HL-60 (cell line): ENCODE measurements around the gene FCF1.

ENCODE experiments used
- GABPA ChIP-seq: IDR thresholded peaks from 2 replicates; pipeline ENCODE4 v1.6.1; 2012; ENCODE audit warnings: low read depth
- POLR2AphosphoS5 ChIP-seq: IDR thresholded peaks from 2 replicates; pipeline ENCODE4 v1.6.1; 2012; ENCODE audit warnings: low read depth
- SPI1 ChIP-seq: IDR thresholded peaks from 2 replicates; pipeline ENCODE4 v1.6.1; 2012; ENCODE audit warnings: low read depth, mild to moderate bottlenecking, borderline replicate concordance
- TF ChIP-seq, protein P1 (sequence below): IDR thresholded peaks from one replicate; pipeline ENCODE4 v1.5.1; 2011; ENCODE audit warnings: low read length, control low read depth, inconsistent platforms; ENCODE audit not compliant: insufficient read depth
- TF ChIP-seq, protein P2 (sequence below): IDR thresholded peaks from 2 replicates; pipeline ENCODE4 v1.6.1; 2012; ENCODE audit warnings: low read depth; ENCODE audit not compliant: insufficient replicate concordance

DNA sequence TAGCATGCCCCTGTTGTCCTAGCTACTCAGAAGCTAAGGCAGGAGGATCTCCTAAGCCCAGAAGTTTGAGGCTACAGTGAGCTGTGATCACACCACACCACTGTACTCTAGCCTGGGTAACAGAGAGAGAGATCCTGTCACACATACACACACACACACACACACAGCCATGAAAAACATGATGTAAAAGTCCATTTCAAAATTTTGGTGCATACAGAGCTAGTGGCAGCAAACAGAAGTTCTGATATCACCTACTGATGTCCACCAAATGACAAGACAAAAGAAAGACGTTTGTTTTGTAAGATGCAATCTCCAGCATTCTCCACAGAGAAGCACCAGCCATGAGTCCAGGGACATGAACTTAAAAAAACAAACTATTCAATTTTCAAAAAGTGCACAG is 15.9 kb upstream of the FCF1 start:
- TF ChIP-seq, protein P1, sequence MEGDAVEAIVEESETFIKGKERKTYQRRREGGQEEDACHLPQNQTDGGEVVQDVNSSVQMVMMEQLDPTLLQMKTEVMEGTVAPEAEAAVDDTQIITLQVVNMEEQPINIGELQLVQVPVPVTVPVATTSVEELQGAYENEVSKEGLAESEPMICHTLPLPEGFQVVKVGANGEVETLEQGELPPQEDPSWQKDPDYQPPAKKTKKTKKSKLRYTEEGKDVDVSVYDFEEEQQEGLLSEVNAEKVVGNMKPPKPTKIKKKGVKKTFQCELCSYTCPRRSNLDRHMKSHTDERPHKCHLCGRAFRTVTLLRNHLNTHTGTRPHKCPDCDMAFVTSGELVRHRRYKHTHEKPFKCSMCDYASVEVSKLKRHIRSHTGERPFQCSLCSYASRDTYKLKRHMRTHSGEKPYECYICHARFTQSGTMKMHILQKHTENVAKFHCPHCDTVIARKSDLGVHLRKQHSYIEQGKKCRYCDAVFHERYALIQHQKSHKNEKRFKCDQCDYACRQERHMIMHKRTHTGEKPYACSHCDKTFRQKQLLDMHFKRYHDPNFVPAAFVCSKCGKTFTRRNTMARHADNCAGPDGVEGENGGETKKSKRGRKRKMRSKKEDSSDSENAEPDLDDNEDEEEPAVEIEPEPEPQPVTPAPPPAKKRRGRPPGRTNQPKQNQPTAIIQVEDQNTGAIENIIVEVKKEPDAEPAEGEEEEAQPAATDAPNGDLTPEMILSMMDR: no peak
- TF ChIP-seq POLR2AphosphoS5: no peak
- TF ChIP-seq GABPA: no peak
- TF ChIP-seq, protein P2, sequence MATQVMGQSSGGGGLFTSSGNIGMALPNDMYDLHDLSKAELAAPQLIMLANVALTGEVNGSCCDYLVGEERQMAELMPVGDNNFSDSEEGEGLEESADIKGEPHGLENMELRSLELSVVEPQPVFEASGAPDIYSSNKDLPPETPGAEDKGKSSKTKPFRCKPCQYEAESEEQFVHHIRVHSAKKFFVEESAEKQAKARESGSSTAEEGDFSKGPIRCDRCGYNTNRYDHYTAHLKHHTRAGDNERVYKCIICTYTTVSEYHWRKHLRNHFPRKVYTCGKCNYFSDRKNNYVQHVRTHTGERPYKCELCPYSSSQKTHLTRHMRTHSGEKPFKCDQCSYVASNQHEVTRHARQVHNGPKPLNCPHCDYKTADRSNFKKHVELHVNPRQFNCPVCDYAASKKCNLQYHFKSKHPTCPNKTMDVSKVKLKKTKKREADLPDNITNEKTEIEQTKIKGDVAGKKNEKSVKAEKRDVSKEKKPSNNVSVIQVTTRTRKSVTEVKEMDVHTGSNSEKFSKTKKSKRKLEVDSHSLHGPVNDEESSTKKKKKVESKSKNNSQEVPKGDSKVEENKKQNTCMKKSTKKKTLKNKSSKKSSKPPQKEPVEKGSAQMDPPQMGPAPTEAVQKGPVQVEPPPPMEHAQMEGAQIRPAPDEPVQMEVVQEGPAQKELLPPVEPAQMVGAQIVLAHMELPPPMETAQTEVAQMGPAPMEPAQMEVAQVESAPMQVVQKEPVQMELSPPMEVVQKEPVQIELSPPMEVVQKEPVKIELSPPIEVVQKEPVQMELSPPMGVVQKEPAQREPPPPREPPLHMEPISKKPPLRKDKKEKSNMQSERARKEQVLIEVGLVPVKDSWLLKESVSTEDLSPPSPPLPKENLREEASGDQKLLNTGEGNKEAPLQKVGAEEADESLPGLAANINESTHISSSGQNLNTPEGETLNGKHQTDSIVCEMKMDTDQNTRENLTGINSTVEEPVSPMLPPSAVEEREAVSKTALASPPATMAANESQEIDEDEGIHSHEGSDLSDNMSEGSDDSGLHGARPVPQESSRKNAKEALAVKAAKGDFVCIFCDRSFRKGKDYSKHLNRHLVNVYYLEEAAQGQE: no peak
- no peak for TF ChIP-seq SPI1
